Left hindlimb (tissue), 1 donor: ENCODE data around the gene ITIH4.

Source experiments
- DNase-seq: peaks from one replicate; pipeline ENCODE4 v3.0.0-alpha.2; 2018

Gene ITIH4

GRCh38 chr3:52829906-52830463, 487 bp downstream of the ITIH4 start:
- no peak for DNase-seq

- DNase-seq = no peak
These were observed 990 bp downstream of the ITIH4 start for GRCh38 chr3:52829482-52829881.

- DNase-seq = no peak
These were observed 2.6 kb downstream of the ITIH4 start for GRCh38 chr3:52827866-52828376.

- DNase-seq = no peak
These were observed 3.0 kb downstream of the ITIH4 start for GRCh38 chr3:52827441-52827840.

GRCh38 chr3:52824037-52824436, 6.4 kb downstream of the ITIH4 start:
- no peak for DNase-seq

GRCh38 chr3:52822363-52822762, 8.1 kb downstream of the ITIH4 start:
- no peak for DNase-seq

GRCh38 chr3:52820736-52821135, 9.7 kb downstream of the ITIH4 start:
- no peak for DNase-seq

- DNase-seq = no peak
These were observed 10.5 kb downstream of the ITIH4 start for GRCh38 chr3:52819936-52820335.

- DNase-seq = no peak
These were observed 12.6 kb downstream of the ITIH4 start for GRCh38 chr3:52817860-52818259.

GRCh38 chr3:52817221-52817620, 13.3 kb downstream of the ITIH4 start:
- DNase-seq = no peak

- DNase-seq = no peak
These were observed 13.8 kb downstream of the ITIH4 start for GRCh38 chr3:52816654-52817053.

- no peak for DNase-seq
These were observed 14.3 kb downstream of the ITIH4 start for GRCh38 chr3:52816199-52816598.

GRCh38 chr3:52813810-52814209, 16.7 kb downstream of the ITIH4 start:
- DNase-seq = no peak

GRCh38 chr3:52811452-52812011, 18.9 kb downstream of the ITIH4 start:
- DNase-seq = no peak

GRCh38 chr3:52810923-52811322, 19.5 kb downstream of the ITIH4 start:
- DNase-seq = no peak

- no peak for DNase-seq
These were observed 20.7 kb downstream of the ITIH4 start for GRCh38 chr3:52809662-52810377.

- no peak for DNase-seq
These were observed 21.3 kb downstream of the ITIH4 start for GRCh38 chr3:52809149-52809548.

- DNase-seq = no peak
These were observed 25.0 kb downstream of the ITIH4 start for GRCh38 chr3:52805270-52806039.

- DNase-seq = no peak
These were observed 28.6 kb downstream of the ITIH4 start for GRCh38 chr3:52801839-52802238.

- no peak for DNase-seq
These were observed 30.4 kb downstream of the ITIH4 start for GRCh38 chr3:52800079-52800478.

GRCh38 chr3:52798978-52799476, 31.4 kb downstream of the ITIH4 start:
- DNase-seq = no peak

GRCh38 chr3:52798376-52798977, 32.0 kb downstream of the ITIH4 start:
- no peak for DNase-seq

- no peak for DNase-seq
These were observed 34.1 kb downstream of the ITIH4 start for GRCh38 chr3:52796411-52796810.
